CD4-positive, alpha-beta T cell treated with Interleukin-1 beta for 1 hour (primary cell): ENCODE measurements around the gene RNF8.
"Not testable (repeated sequence)": the region's sequence is repeated elsewhere in the genome, so short reads cannot be mapped to it uniquely, and the experiment has no call there.

Experiments used
- DNase-seq, 2 donors: peaks; one replicate each; pipeline ENCODE4 v3.0.0-alpha.2; 2020 to 2022

RNF8 gene

GRCh38 chr6:37321516-37322415 lies 32.0 kb upstream of the RNF8 start:
- no peak for DNase-seq

GRCh38 chr6:37323580-37323979 lies 30.2 kb upstream of the RNF8 start:
- no peak for DNase-seq

GRCh38 chr6:37324131-37325033 lies 29.4 kb upstream of the RNF8 start:
- DNase-seq = no peak

GRCh38 chr6:37330345-37330744 lies 23.4 kb upstream of the RNF8 start:
- DNase-seq = not testable (repeated sequence)

GRCh38 chr6:37331047-37331446 lies 22.7 kb upstream of the RNF8 start:
- no peak for DNase-seq

GRCh38 chr6:37332894-37333293 lies 20.9 kb upstream of the RNF8 start:
- DNase-seq = no peak

- DNase-seq = no peak
Observed at GRCh38 chr6:37334047-37334446, 19.7 kb upstream of the RNF8 start.

GRCh38 chr6:37338317-37338716 lies 15.5 kb upstream of the RNF8 start:
- not testable (repeated sequence) for DNase-seq

- DNase-seq = no peak
Observed at GRCh38 chr6:37338745-37339255, 15.0 kb upstream of the RNF8 start.

- no peak for DNase-seq
Observed at GRCh38 chr6:37339741-37340638, 13.8 kb upstream of the RNF8 start.

- DNase-seq = no peak
Observed at GRCh38 chr6:37340639-37340943, 13.2 kb upstream of the RNF8 start.

GRCh38 chr6:37343248-37343647 lies 10.5 kb upstream of the RNF8 start:
- DNase-seq = no peak

GRCh38 chr6:37344308-37344707 lies 9.5 kb upstream of the RNF8 start:
- DNase-seq = no peak

GRCh38 chr6:37345804-37346203 lies 8.0 kb upstream of the RNF8 start:
- not testable (repeated sequence) for DNase-seq

GRCh38 chr6:37347177-37347576 lies 6.6 kb upstream of the RNF8 start:
- DNase-seq = no peak

- no peak for DNase-seq
Observed at GRCh38 chr6:37347670-37348111, 6.1 kb upstream of the RNF8 start.

- DNase-seq = no peak
Observed at GRCh38 chr6:37351027-37351426, 2.8 kb upstream of the RNF8 start.

- DNase-seq = no peak
Observed at GRCh38 chr6:37352384-37352783, 1.4 kb upstream of the RNF8 start.

GRCh38 chr6:37354526-37355384 lies 972 bp downstream of the RNF8 start:
- no peak for DNase-seq

GRCh38 chr6:37357288-37357687 lies 3.5 kb downstream of the RNF8 start:
- no peak for DNase-seq

- DNase-seq = no peak
Observed at GRCh38 chr6:37357860-37358259, 4.1 kb downstream of the RNF8 start.

GRCh38 chr6:37359039-37359438 lies 5.3 kb downstream of the RNF8 start:
- no peak for DNase-seq
